CD8-positive, alpha-beta memory T cell (primary cell): ENCODE data around the gene PAX2. TPM values are rescaled to one million over a fixed set of nuclear protein-coding genes. Genes with fewer than 3 reads are reported as not detected.
A peak's percentile ranks its signal among the peaks of the same experiment; 100 is the strongest.

ENCODE experiments used
- CTCF ChIA-PET: fragments of 350-600 bp; sonication (Branson Sonifier 250); formaldehyde crosslinking; loops from one replicate; lab custom pipeline; 2021; ENCODE audit warnings: antibody characterized with exemption; lab: Charles Lee
- POLR2A ChIA-PET: fragments of 350-600 bp; sonication (Branson Sonifier 250); formaldehyde crosslinking; loops from one replicate; lab custom pipeline; 2021; ENCODE audit warnings: antibody characterized with exemption; lab: Charles Lee
- DNase-seq, 5 donors: peaks; one replicate each; pipeline versions ENCODE4 v3.0.0 to v3.0.0-alpha.2; 2020 to 2022; ENCODE audit warnings: mixed read lengths in 1 of 5
- H3K27ac ChIP-seq: one replicate; pipeline ENCODE4 v1.7.0; 2013; ENCODE audit warnings: low read depth, mild to moderate bottlenecking, low read length, moderate library complexity
- H3K27me3 ChIP-seq: 2 replicates; pipeline ENCODE4 v1.7.0; 2013; ENCODE audit warnings: low read length, mild to moderate bottlenecking; ENCODE audit not compliant: insufficient read depth, poor library complexity, severe bottlenecking
- H3K36me3 ChIP-seq: 2 replicates; pipeline ENCODE4 v1.7.0; 2013; ENCODE audit warnings: mild to moderate bottlenecking, low read length, moderate library complexity; ENCODE audit not compliant: insufficient read depth
- H3K4me1 ChIP-seq: 2 replicates; pipeline ENCODE4 v1.7.0; 2013; ENCODE audit warnings: mild to moderate bottlenecking, low read length, moderate library complexity; ENCODE audit not compliant: insufficient read depth
- H3K4me3 ChIP-seq: 2 replicates; pipeline ENCODE4 v1.7.0; 2013; ENCODE audit warnings: mild to moderate bottlenecking, low read length
- H3K9me3 ChIP-seq: 2 replicates; pipeline ENCODE4 v1.7.0; 2013; ENCODE audit warnings: mild to moderate bottlenecking, low read length
- H3K27ac Mint-ChIP-seq, 8 donors: one replicate each; pipeline ENCODE4 v1.8.0; 2020 to 2021; ENCODE audit warnings: mixed read lengths in 8 of 8, mild to moderate bottlenecking in 6 of 8, inconsistent platforms in 3 of 8, moderate library complexity in 3 of 8
- H3K27me3 Mint-ChIP-seq, 2 donors: one replicate each; pipeline ENCODE4 v1.8.0; 2020 to 2021; ENCODE audit warnings: mixed read lengths in 2 of 2, mild to moderate bottlenecking in 1 of 2, moderate library complexity in 1 of 2
- H3K36me3 Mint-ChIP-seq, 3 donors: one replicate each; pipeline ENCODE4 v1.8.0; 2020 to 2021; ENCODE audit warnings: mixed read lengths in 3 of 3, inconsistent platforms in 1 of 3, mild to moderate bottlenecking in 1 of 3
- H3K4me1 Mint-ChIP-seq, 3 donors: one replicate each; pipeline ENCODE4 v1.8.0; 2020 to 2021; ENCODE audit warnings: mixed read lengths in 3 of 3, inconsistent platforms in 1 of 3, mild to moderate bottlenecking in 1 of 3
- H3K4me3 Mint-ChIP-seq, 7 donors: one replicate each; pipeline ENCODE4 v1.8.0; 2020 to 2021; ENCODE audit warnings: mixed read lengths in 7 of 7, mild to moderate bottlenecking in 6 of 7, moderate library complexity in 4 of 7, inconsistent platforms in 2 of 7
- H3K9me3 Mint-ChIP-seq, 5 donors: one replicate each; pipeline ENCODE4 v1.8.0; 2020 to 2022; ENCODE audit warnings: mixed read lengths in 5 of 5, mild to moderate bottlenecking in 3 of 5, moderate library complexity in 2 of 5, inconsistent platforms in 1 of 5
- polyA plus RNA-seq: library from polyadenylated mRNA; unstranded; fragments of 300-500 nt; fragmentation: Illumina TruSeq; gene quantifications from one replicate; pipeline ENCODE4 v1.2.3, GENCODE V29; 2021
- total RNA-seq, 2 experiments: library from RNA; stranded (reverse); gene quantifications; one replicate each; pipeline ENCODE4 v1.2.3, GENCODE V29; 2021

PAX2 gene
- total and polyA plus RNA-seq, 3 experiments from 2014 or later, result 0.04 TPM; not detected in 2

GRCh38 chr10:100725869-100726426, 19.4 kb upstream of the PAX2 start:
- H3K36me3 Mint-ChIP-seq, result no peaks in the 10 kb centered on the region
- H3K9me3 Mint-ChIP-seq, result no peaks in the 10 kb centered on the region
- POLR2A ChIA-PET, result no interaction called here
- peaks cover 21 to 33% (median 22%) of the 10 kb centered on the region in 3 donors for H3K4me1 Mint-ChIP-seq
- peaks cover 15% of the 10 kb centered on the region for H3K4me1 ChIP-seq
- no peaks in the 10 kb centered on the region for H3K9me3 ChIP-seq
- H3K27me3 Mint-ChIP-seq, result peaks cover 49 to 85% of the 10 kb centered on the region in 2 donors
- H3K4me3 ChIP-seq, result no peak overlapping the region
- no peaks in the 10 kb centered on the region for H3K36me3 ChIP-seq
- no peak overlapping the region for H3K27ac Mint-ChIP-seq
- H3K27ac ChIP-seq, result no peak overlapping the region
- peaks cover 47% of the 10 kb centered on the region for H3K27me3 ChIP-seq
- no peak for DNase-seq
- CTCF ChIA-PET, result interaction anchor here (0.9 kb wide), 1 partner anchor 17 kb away, joined by 3 read pairs; no protein-coding TSS in a partner anchor
- no peak overlapping the region for H3K4me3 Mint-ChIP-seq

DNA sequence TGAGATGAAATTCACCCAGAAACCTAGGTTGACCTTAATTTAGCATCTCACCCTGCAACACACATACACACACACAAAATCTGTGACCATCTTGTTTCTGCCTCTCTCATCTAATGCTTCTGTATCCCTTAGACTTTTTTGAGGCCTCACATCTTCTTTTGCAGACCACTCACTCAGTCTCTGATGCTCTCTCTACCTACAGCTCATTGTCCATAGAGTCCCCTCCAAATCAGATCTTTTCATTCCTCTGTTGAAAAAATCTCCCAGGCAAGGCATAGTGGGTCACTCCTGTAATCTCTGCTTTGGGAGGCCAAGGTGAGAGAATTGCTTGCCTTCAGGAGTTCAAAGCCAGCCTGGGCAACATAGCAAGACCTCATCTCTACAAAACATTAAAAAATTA, 17.6 kb upstream of the PAX2 start:
- Histone ChIP-seq H3K36me3 (no peaks in the 10 kb centered on the region), H3K9me3 (no peaks in the 10 kb centered on the region), H3K27ac (no peak overlapping the region), H3K4me3 (no peak overlapping the region), H3K4me1 (peaks cover 21% of the 10 kb centered on the region), H3K27me3 (peaks cover 56% of the 10 kb centered on the region)
- POLR2A ChIA-PET, result no interaction called here
- no peaks in the 10 kb centered on the region for H3K36me3 Mint-ChIP-seq
- H3K9me3 Mint-ChIP-seq, result no peaks in the 10 kb centered on the region
- no peak overlapping the region for H3K4me3 Mint-ChIP-seq
- H3K27ac Mint-ChIP-seq, result no peak overlapping the region
- peaks cover 61 to 89% of the 10 kb centered on the region in 2 donors for H3K27me3 Mint-ChIP-seq
- CTCF ChIA-PET, result no interaction called here
- DNase-seq, result no peak
- peaks cover 30 to 45% (median 32%) of the 10 kb centered on the region in 3 donors for H3K4me1 Mint-ChIP-seq

DNA sequence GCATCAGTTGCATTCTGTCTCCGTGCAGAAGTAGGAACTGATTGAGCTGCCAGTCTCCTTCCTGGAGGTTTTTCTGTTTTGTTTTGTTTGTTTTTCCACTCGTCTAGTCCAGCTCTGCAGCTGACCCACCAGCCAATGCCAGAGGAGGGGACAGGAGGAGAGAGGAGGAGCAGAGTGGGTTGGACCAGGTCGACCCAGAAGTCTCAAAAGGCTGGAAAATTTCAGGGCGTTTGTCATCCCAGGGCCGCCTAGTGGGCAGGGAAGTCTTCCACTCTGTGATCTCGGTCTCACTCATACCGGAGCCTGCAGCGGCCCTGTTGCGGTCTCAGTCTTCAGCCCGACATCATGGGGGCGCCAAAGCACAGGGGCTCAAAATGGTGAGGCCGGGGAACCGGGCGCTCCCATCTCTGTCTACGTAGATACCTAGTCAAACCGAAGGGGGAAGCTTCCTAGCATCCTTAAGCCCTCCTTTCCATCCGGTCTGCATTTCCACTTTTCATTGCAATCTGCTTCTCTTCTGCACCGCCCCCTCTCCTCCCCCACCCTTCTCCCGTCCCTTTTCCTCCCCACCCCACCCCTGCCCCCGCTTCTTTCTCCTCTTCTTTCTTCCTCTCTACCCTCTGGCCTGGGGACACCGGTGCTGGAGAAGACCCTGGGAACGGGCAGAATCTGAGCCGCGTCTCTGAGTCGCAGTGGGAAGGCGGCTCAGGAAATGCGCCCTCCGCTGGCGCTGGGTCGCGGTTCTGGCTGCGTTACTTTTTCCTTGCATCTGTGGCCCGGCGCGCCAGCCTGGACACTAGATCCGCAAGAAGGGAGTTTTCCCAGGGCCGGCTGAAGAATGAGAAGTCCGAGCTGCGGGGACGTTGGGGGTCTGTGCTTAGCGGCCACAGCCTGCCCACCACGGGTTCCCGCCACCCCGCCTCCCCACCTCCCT, 16.2 kb upstream of the PAX2 start:
- H3K27ac Mint-ChIP-seq, result no peak overlapping the region
- peaks cover 52% of the 10 kb centered on the region for H3K27me3 ChIP-seq
- no peak overlapping the region for H3K4me3 ChIP-seq
- no peak overlapping the region for H3K27ac ChIP-seq
- H3K36me3 ChIP-seq, result no peaks in the 10 kb centered on the region
- H3K4me1 ChIP-seq, result peaks cover 21% of the 10 kb centered on the region
- no peaks in the 10 kb centered on the region for H3K36me3 Mint-ChIP-seq
- H3K27me3 Mint-ChIP-seq, result peaks cover 62 to 89% of the 10 kb centered on the region in 2 donors
- H3K9me3 ChIP-seq, result no peaks in the 10 kb centered on the region
- no peaks in the 10 kb centered on the region for H3K9me3 Mint-ChIP-seq
- CTCF ChIA-PET, result interaction anchor here (1.2 kb wide), 1 partner anchor 15 kb away, joined by 4 read pairs; no protein-coding TSS in a partner anchor
- H3K4me3 Mint-ChIP-seq, result peak overlapping the region in 6 of 7 donors; percentile 44 to 85 (median 65)
- no peak for DNase-seq
- POLR2A ChIA-PET, result no interaction called here
- peaks cover 24 to 40% (median 25%) of the 10 kb centered on the region in 3 donors for H3K4me1 Mint-ChIP-seq

GRCh38 chr10:100729862-100730724, 15.3 kb upstream of the PAX2 start:
- CTCF ChIA-PET, result interaction anchor here (1.2 kb wide), 1 partner anchor 14 kb away, joined by 4 read pairs; no protein-coding TSS in a partner anchor
- H3K36me3 ChIP-seq, result no peaks in the 10 kb centered on the region
- POLR2A ChIA-PET, result no interaction called here
- H3K4me1 Mint-ChIP-seq, result peaks cover 32 to 49% (median 34%) of the 10 kb centered on the region in 3 donors
- no peaks in the 10 kb centered on the region for H3K36me3 Mint-ChIP-seq
- H3K4me3 ChIP-seq, result no peak overlapping the region
- no peak overlapping the region for H3K27ac ChIP-seq
- H3K27me3 ChIP-seq, result peaks cover 54% of the 10 kb centered on the region
- peaks cover 21% of the 10 kb centered on the region for H3K4me1 ChIP-seq
- DNase-seq, result no peak
- peaks cover 0 to 2% (median 0%) of the 10 kb centered on the region in 5 donors for H3K9me3 Mint-ChIP-seq
- no peak overlapping the region for H3K27ac Mint-ChIP-seq
- no peaks in the 10 kb centered on the region for H3K9me3 ChIP-seq
- peaks cover 69 to 95% of the 10 kb centered on the region in 2 donors for H3K27me3 Mint-ChIP-seq
- H3K4me3 Mint-ChIP-seq, result peak overlapping the region; percentile 62 to 85 (median 74)

DNA sequence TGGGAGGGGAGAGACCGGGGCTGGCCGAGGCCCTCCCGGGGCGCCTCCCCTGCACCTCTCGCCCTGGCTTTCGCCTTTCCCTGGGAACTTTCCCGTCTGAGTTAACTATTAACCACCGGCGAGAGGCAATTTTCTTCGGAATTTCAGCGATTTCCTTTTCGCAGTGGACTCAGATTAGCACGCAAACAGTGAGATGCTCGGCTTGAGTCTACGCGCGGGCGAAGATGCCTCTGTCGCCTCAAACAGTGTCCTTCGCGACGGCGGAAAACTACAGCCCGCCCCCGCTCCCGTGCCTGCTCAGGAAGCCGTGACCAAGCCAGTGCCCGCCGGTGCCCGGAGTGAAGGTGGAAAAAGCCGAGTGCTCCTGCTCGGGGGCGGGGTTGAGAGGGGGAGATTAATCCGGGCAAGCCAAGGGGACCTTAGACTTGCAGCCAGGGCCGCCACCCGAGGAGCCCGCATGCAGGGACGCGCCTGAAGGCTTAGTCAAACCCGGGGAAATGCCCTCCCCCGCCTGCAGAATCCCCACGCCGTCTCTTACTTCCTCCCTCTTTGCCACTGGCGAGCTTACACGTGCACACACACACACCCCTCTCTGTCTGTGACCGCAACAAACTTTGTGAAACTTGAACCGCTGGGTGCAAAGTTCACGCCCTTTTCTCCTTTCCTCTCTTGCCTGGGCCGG, 14.5 kb upstream of the PAX2 start:
- DNase-seq, result no peak
- H3K9me3 ChIP-seq, result no peaks in the 10 kb centered on the region
- H3K27ac ChIP-seq, result no peak overlapping the region
- peak overlapping the region; percentile 66 to 79 (median 74) for H3K4me3 Mint-ChIP-seq
- H3K36me3 ChIP-seq, result no peaks in the 10 kb centered on the region
- H3K27me3 ChIP-seq, result peaks cover 53% of the 10 kb centered on the region
- H3K4me1 ChIP-seq, result peaks cover 21% of the 10 kb centered on the region
- H3K4me1 Mint-ChIP-seq, result peaks cover 33 to 53% (median 36%) of the 10 kb centered on the region in 3 donors
- H3K36me3 Mint-ChIP-seq, result no peaks in the 10 kb centered on the region
- no peak overlapping the region for H3K27ac Mint-ChIP-seq
- peaks cover 0 to 2% (median 0%) of the 10 kb centered on the region in 5 donors for H3K9me3 Mint-ChIP-seq
- peaks cover 65 to 93% of the 10 kb centered on the region in 2 donors for H3K27me3 Mint-ChIP-seq
- ChIA-PET CTCF (no interaction called here), POLR2A (no interaction called here)
- no peak overlapping the region for H3K4me3 ChIP-seq

DNA sequence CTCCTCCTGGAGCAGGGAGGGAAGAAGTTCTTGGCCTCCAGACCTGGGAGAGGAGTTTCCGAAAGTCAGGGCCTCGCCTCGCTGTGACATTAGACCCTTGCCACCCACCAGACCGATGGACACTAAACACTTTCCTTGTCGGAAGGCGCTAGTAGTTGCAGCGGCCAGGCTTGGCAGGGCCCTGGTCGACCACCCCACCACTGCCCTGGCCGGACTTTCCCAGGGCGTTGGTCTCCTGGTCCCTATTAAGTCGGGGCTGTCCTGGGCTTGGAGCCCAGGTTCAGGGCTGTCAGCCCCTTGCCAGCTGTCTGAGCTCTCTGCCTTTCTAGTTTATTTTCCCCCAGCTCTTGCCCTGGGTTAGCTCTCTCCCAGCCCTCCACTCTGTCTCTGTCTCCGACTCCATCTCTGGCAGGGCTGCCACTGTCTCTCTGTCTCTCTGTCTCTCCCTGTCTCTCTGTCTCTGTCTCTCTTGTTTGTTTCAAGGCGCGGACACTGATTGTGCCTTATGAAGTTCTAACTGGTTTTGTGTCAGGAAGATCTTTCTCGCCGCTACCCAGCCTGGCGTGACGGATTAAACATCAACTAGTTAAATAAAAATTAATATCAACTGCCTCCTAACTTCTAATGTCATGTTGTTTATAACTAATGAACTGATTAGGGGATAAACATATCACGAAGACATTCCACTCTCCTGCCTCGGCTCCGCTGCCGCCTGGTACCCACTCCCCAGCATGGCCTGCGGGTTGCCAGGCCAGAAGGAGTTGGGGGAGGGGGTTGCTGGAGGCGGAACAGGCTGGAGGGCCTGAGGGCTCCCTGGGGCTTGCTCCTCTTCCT, 13.8 kb upstream of the PAX2 start:
- ChIA-PET POLR2A (no interaction called here), CTCF (no interaction called here)
- no peaks in the 10 kb centered on the region for H3K9me3 ChIP-seq
- Mint-ChIP-seq H3K4me1 (peaks cover 33 to 57% (median 37%) of the 10 kb centered on the region in 3 donors), H3K36me3 (no peaks in the 10 kb centered on the region), H3K4me3 (peak overlapping the region in 6 of 7 donors; percentile 59 to 79 (median 69)), H3K27ac (peak overlapping the region in 1 of 8 donors; percentile 7), H3K9me3 (peaks cover 0 to 2% (median 0%) of the 10 kb centered on the region in 5 donors), H3K27me3 (peaks cover 63 to 91% of the 10 kb centered on the region in 2 donors)
- H3K4me3 ChIP-seq, result no peak overlapping the region
- no peak for DNase-seq
- peaks cover 58% of the 10 kb centered on the region for H3K27me3 ChIP-seq
- peaks cover 21% of the 10 kb centered on the region for H3K4me1 ChIP-seq
- H3K27ac ChIP-seq, result no peak overlapping the region
- no peaks in the 10 kb centered on the region for H3K36me3 ChIP-seq

GRCh38 chr10:100732241-100732596, 13.2 kb upstream of the PAX2 start:
- Mint-ChIP-seq H3K4me3 (peak overlapping the region in 2 of 7 donors; percentile 14 to 18), H3K27me3 (peaks cover 65 to 92% of the 10 kb centered on the region in 2 donors), H3K4me1 (peaks cover 33 to 63% (median 37%) of the 10 kb centered on the region in 3 donors), H3K36me3 (no peaks in the 10 kb centered on the region), H3K9me3 (peaks cover 0 to 2% (median 0%) of the 10 kb centered on the region in 5 donors), H3K27ac (no peak overlapping the region)
- ChIA-PET CTCF (no interaction called here), POLR2A (no interaction called here)
- Histone ChIP-seq H3K27me3 (peaks cover 64% of the 10 kb centered on the region), H3K36me3 (no peaks in the 10 kb centered on the region), H3K4me1 (peaks cover 21% of the 10 kb centered on the region), H3K4me3 (no peak overlapping the region), H3K9me3 (no peaks in the 10 kb centered on the region), H3K27ac (no peak overlapping the region)
- DNase-seq, result no peak
